PC-9 (cell line): ENCODE data around the gene CBX4. TPM values are rescaled to one million over a fixed set of nuclear protein-coding genes. Genes with fewer than 3 reads are reported as not detected.

Experiments used
- BruUV-seq: library from RNA; stranded (reverse); fragments of 400-500 nt; replicated peaks from 2 replicates; lab custom pipeline; 2021; lab: Mats Ljungman, UMichigan
- CTCF ChIA-PET: fragments of 300-600 bp; sonication (Branson Sonifier 250); formaldehyde crosslinking; loops from one replicate; lab custom pipeline; 2022; ENCODE audit warnings: antibody characterized with exemption; lab: Charles Lee
- POLR2A ChIA-PET: fragments of 300-600 bp; sonication (Branson Sonifier 250); formaldehyde crosslinking; loops from one replicate; lab custom pipeline; 2022; ENCODE audit warnings: antibody characterized with exemption; ENCODE audit not compliant: unreplicated experiment; lab: Charles Lee
- DNase-seq, 2 experiments: peaks; one replicate each; pipeline versions ENCODE4 v3.0.0 to v3.0.0-alpha.2; 2015 to 2022; ENCODE audit warnings: mixed read lengths in 1 of 2
- H2AFZ ChIP-seq: fragments of 200-600 bp; sonication (generic); 2 replicates; pipeline ENCODE4 v1.8.1; 2017; ENCODE audit warnings: antibody characterized with exemption
- H3F3A ChIP-seq: fragments of 200-600 bp; sonication (generic); 2 replicates; pipeline ENCODE4 v1.8.1; 2017; ENCODE audit warnings: antibody characterized with exemption, mild to moderate bottlenecking, low read depth; ENCODE audit not compliant: insufficient read depth
- H3K27ac ChIP-seq: fragments of 200-600 bp; sonication (generic); 2 replicates; pipeline ENCODE4 v1.6.1; 2016; ENCODE audit warnings: mixed run types
- H3K27me3 ChIP-seq: fragments of 200-600 bp; sonication (generic); 2 replicates; pipeline ENCODE4 v1.6.1; 2016; ENCODE audit warnings: low read depth, mixed run types; ENCODE audit not compliant: insufficient read depth
- H3K36me3 ChIP-seq: fragments of 200-600 bp; sonication (generic); 2 replicates; pipeline ENCODE4 v1.6.1; 2016; ENCODE audit warnings: low read depth, mixed run types
- H3K4me1 ChIP-seq: fragments of 200-600 bp; sonication (generic); replicated peaks from 2 replicates; pipeline ENCODE4 v1.6.1; 2016; ENCODE audit warnings: mixed run types; ENCODE audit not compliant: insufficient read depth
- H3K4me2 ChIP-seq: fragments of 200-600 bp; sonication (generic); 2 replicates; pipeline ENCODE4 v1.6.1; 2017; ENCODE audit warnings: mixed run types
- H3K4me3 ChIP-seq: fragments of 200-600 bp; sonication (generic); 2 replicates; pipeline ENCODE4 v1.6.1; 2016; ENCODE audit warnings: mixed run types
- H3K79me2 ChIP-seq: fragments of 200-600 bp; sonication (generic); 2 replicates; pipeline ENCODE4 v1.6.1; 2017; ENCODE audit warnings: low read depth, mixed run types
- H3K9me2 ChIP-seq: fragments of 200-600 bp; sonication (generic); 2 replicates; pipeline ENCODE4 v1.8.1; 2017; ENCODE audit warnings: mild to moderate bottlenecking; ENCODE audit not compliant: insufficient read depth
- H3K9me3 ChIP-seq: fragments of 200-600 bp; sonication (generic); 2 replicates; pipeline ENCODE4 v1.8.1; 2016; ENCODE audit warnings: low read depth; ENCODE audit not compliant: insufficient read depth
- H4K20me1 ChIP-seq: fragments of 200-600 bp; sonication (generic); 2 replicates; pipeline ENCODE4 v1.8.1; 2017; ENCODE audit not compliant: insufficient read depth
- EZH2 ChIP-seq: fragments of 200-600 bp; sonication (generic); IDR thresholded peaks from 2 replicates; pipeline ENCODE4 v1.8.0; 2017; ENCODE audit warnings: antibody characterized with exemption, low read depth
- intact Hi-C: fragments of 100-400 bp; cut with micrococcal nuclease; formaldehyde crosslinking; loops from one replicate; pipeline ENCODE4 v1.10.0; 2022; ENCODE audit not compliant: unreplicated experiment
- total RNA-seq: library from RNA; stranded (reverse); gene quantifications from 2 replicates; pipeline ENCODE4 v1.2.3, GENCODE V29; 2021
- TF ChIP-seq, protein P1 (sequence below): fragments of 200-600 bp; sonication (generic); conservative IDR thresholded peaks from 2 replicates; pipeline ENCODE4 v1.6.1; 2017; ENCODE audit warnings: mixed run types, antibody characterized with exemption, mild to moderate bottlenecking, moderate library complexity

Gene CBX4
- total RNA-seq, 1 experiment from 2014 or later: 32.0 TPM

DNA sequence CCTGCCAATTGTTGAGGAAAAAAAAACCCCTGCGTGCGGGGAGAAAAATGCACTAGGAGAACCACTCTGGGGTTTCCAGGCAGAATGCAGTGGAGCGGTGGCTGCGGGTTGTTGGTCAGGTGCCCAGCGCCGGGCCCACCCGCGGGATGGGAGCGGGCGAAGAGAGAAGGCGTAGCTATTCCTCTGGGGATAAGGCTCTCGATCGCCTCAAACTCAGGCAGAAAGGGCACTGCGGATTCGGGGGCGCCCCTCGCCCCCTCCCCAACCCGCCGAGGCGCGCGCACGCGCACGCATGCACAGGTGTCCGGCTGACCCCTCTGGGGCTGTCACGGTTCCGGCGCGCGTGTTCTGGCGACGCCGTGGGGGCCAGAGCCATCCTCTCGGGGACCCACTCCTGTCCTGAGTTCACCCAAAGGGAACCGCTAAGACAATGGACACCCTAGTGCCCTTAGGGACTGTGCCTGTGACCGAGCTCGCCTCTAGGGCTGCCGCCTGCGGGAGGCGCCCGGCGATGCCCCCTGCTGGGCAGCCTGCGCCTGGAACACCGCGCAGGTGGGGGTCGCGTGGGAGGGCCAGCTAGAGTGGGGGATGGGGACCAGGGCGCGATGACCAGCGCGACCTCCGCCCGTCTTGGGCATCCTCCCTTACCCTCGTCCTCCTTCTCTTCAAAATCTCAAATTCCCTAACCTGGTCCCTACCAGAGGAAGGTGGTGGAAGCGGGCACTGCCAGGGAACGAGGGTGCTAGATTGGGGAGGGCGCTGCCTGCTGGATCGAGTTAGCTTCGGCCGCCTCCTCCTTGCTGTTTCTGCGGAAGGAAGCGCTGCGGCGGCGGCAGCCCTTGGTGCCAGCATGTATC, 28.0 kb downstream of the CBX4 start:
- Histone ChIP-seq H3K27ac (no peak overlapping the region), H3K9me2 (no peaks in the 10 kb centered on the region), H3K27me3 (no peaks in the 10 kb centered on the region), H3F3A (peaks cover 17% of the 10 kb centered on the region; the same call in 1 of the 2 replicates), H3K36me3 (no peaks in the 10 kb centered on the region), H2AFZ (0 out of 2 replicates have a peak overlapping the region, but pooled peaks have one; percentile 33), H3K4me2 (peak overlapping the region; percentile 82), H4K20me1 (no peaks in the 10 kb centered on the region), H3K4me3 (peak overlapping the region; percentile 24; the same call in 1 of the 2 replicates), H3K9me3 (no peaks in the 10 kb centered on the region), H3K79me2 (no peaks in the 10 kb centered on the region), H3K4me1 (peaks cover 39% of the 10 kb centered on the region; the same call in 1 of the 2 replicates)
- ChIA-PET CTCF (interaction anchor here (0.6 to 1.2 kb wide), 6 partner anchors 24 to 788 kb away, joined by 3 to 6 read pairs (median 4); no protein-coding TSS in a partner anchor), POLR2A (interaction anchor here (0.6 kb wide), 1 partner anchor 182 kb away, joined by 3 read pairs; no protein-coding TSS in a partner anchor)
- intact Hi-C loops: loop anchor here (1.0 kb wide), 1 partner anchor 21 kb away; no protein-coding TSS in a partner anchor
- TF ChIP-seq, protein P1, sequence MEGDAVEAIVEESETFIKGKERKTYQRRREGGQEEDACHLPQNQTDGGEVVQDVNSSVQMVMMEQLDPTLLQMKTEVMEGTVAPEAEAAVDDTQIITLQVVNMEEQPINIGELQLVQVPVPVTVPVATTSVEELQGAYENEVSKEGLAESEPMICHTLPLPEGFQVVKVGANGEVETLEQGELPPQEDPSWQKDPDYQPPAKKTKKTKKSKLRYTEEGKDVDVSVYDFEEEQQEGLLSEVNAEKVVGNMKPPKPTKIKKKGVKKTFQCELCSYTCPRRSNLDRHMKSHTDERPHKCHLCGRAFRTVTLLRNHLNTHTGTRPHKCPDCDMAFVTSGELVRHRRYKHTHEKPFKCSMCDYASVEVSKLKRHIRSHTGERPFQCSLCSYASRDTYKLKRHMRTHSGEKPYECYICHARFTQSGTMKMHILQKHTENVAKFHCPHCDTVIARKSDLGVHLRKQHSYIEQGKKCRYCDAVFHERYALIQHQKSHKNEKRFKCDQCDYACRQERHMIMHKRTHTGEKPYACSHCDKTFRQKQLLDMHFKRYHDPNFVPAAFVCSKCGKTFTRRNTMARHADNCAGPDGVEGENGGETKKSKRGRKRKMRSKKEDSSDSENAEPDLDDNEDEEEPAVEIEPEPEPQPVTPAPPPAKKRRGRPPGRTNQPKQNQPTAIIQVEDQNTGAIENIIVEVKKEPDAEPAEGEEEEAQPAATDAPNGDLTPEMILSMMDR: peak; percentile 67
- TF ChIP-seq EZH2: no peak
- no peak for DNase-seq
- BruUV-seq: no TSS peak

DNA sequence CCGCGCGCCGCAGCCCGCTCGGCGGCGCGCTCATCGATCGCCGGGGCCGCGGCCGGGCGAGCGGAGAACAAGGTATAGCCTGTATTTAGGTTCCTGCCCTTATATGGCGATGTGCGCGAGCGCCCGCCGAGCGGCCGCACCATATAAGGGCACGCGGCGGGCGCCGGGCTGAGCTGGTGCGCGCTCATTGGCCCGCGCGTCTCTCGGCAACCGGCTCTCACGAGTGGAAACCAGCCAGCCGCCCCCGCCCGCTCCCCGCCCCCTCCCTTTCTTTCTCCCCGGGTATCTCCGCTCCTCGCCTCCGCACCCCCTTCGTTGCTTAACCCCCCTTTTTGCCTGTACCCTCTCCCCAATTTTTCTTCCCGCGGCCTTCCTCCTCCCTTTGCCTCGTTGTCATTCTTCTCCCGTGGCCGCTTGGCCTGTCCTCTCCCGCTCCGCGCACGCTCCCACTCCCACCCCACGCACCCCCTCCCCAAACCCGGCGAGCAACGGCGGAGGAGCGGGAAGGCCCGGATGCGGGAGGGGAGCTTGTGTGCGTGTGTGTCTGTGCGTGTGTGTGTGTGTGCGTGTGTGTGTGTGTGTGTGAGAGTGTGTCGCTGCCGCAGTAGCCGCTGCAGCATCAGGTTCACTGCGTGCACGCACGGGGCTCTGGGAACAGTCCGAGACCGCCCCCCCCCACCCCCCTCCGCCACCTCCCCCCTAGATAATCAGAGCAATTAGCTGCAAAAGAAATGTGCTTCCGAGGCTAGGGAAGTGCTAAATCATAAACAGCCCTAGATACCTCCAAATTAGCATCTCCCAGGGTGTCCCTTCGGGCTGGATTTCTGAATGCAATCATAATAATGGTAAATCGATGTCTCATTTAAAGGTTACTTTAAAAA, 28.9 kb downstream of the CBX4 start:
- H3K9me2 ChIP-seq: no peaks in the 10 kb centered on the region
- CTCF ChIA-PET: interaction anchor here (0.5 to 1.2 kb wide), 8 partner anchors 23 to 639 kb away, joined by 3 to 9 read pairs (median 5); partner anchors contain the start of gene CBX4
- peak; percentile 68 to 76 for DNase-seq
- H3K4me2 ChIP-seq: peak overlapping the region; percentile 82
- H3F3A ChIP-seq: peaks cover 17% of the 10 kb centered on the region; the same call in 1 of the 2 replicates
- H3K27me3 ChIP-seq: peaks cover 3% of the 10 kb centered on the region; the same call in 1 of the 2 replicates
- H3K79me2 ChIP-seq: no peaks in the 10 kb centered on the region
- H2AFZ ChIP-seq: peak overlapping the region; percentile 73; the same call in 1 of the 2 replicates
- intact Hi-C loops: loop anchor here (1.0 kb wide), 1 partner anchor 22 kb away; no protein-coding TSS in a partner anchor
- no TSS peak for BruUV-seq
- H3K27ac ChIP-seq: no peak overlapping the region
- H4K20me1 ChIP-seq: no peaks in the 10 kb centered on the region
- no peaks in the 10 kb centered on the region for H3K9me3 ChIP-seq
- no peak for TF ChIP-seq EZH2
- TF ChIP-seq, protein P1: no peak
- no peaks in the 10 kb centered on the region for H3K36me3 ChIP-seq
- H3K4me1 ChIP-seq: peaks cover 39% of the 10 kb centered on the region; the same call in 1 of the 2 replicates
- H3K4me3 ChIP-seq: peak overlapping the region; percentile 54; the same call in 1 of the 2 replicates
- POLR2A ChIA-PET: interaction anchor here (0.5 to 0.6 kb wide), 3 partner anchors 23 to 183 kb away, joined by 3 to 4 read pairs (median 3); partner anchors contain the start of gene CBX4
